HEK293 (cell line): Measurements from ENCODE around the gene THSD4.

Experiments used
- CTCF ChIP-seq: fragments of 450-650 bp; formaldehyde crosslinking; IDR thresholded peaks from 2 replicates; pipeline ENCODE4 v1.5.1; 2016; ENCODE audit warnings: missing biosample characterization, missing genetic modification characterization
- PRDM4 ChIP-seq: fragments of 450-650 bp; formaldehyde crosslinking; IDR thresholded peaks from 2 replicates; pipeline ENCODE4 v1.5.1; 2017; ENCODE audit warnings: missing biosample characterization, missing genetic modification characterization
- ZNF274 ChIP-seq, 2 experiments: fragments of 200-500 bp in 1 of 2; fragments of 450-650 bp in 1 of 2; sonication (Bioruptor generic) in 1 of 2; formaldehyde crosslinking in 1 of 2; IDR thresholded peaks; 2 replicates each; pipeline versions ENCODE4 v1.5.1 to v1.6.1; 2014 to 2016; ENCODE audit warnings: borderline replicate concordance in 1 of 2, inconsistent platforms in 1 of 2, low read length in 1 of 2, missing biosample characterization in 1 of 2, missing genetic modification characterization in 1 of 2
- ZNF391 ChIP-seq: fragments of 450-650 bp; formaldehyde crosslinking; IDR thresholded peaks from 2 replicates; pipeline ENCODE4 v1.5.1; 2016; ENCODE audit warnings: low read depth, missing biosample characterization, missing genetic modification characterization, borderline replicate concordance
- ZNF404 ChIP-seq: fragments of 450-650 bp; formaldehyde crosslinking; IDR thresholded peaks from 2 replicates; pipeline ENCODE4 v1.5.1; 2017; ENCODE audit warnings: missing biosample characterization, missing genetic modification characterization
- ZNF416 ChIP-seq: fragments of 450-650 bp; formaldehyde crosslinking; IDR thresholded peaks from 2 replicates; pipeline ENCODE4 v1.5.1; 2016; ENCODE audit warnings: missing biosample characterization, missing genetic modification characterization
- ZNF707 ChIP-seq: fragments of 450-650 bp; formaldehyde crosslinking; IDR thresholded peaks from 2 replicates; pipeline ENCODE4 v1.5.1; 2016; ENCODE audit warnings: missing biosample characterization, missing genetic modification characterization
- ZNF777 ChIP-seq: fragments of 450-650 bp; formaldehyde crosslinking; IDR thresholded peaks from 2 replicates; pipeline ENCODE4 v1.5.1; 2017; ENCODE audit warnings: missing biosample characterization, missing genetic modification characterization, borderline replicate concordance

GRCh38 chr15:71784719-71785118 lies 669.4 kb downstream of the THSD4 start:
- no peak for TF ChIP-seq ZNF404 (tag by site-specific recombination)
- TF ChIP-seq ZNF777 (tag by site-specific recombination) = no peak
- peak; percentile 62 for TF ChIP-seq CTCF (tag by site-specific recombination)
- TF ChIP-seq ZNF416 (tag by site-specific recombination) = no peak
- no peak for TF ChIP-seq ZNF391 (tag by site-specific recombination)
- TF ChIP-seq ZNF274 (IDR thresholded peaks at IDR 0.05; ENCODE audit: low read length) = no peak
- TF ChIP-seq ZNF274 (tag by site-specific recombination; IDR thresholded peaks at IDR 0.05; ENCODE audit: borderline replicate concordance) = no peak
- no peak for TF ChIP-seq ZNF707 (tag by site-specific recombination)
- no peak for TF ChIP-seq PRDM4
